Osteoblast (primary cell): ENCODE results near the gene A3GALT2. TPM values are rescaled to one million over a fixed set of nuclear protein-coding genes. Genes with fewer than 3 reads are reported as not detected.

ENCODE experiments used
- DNase-seq: peaks from one replicate; pipeline ENCODE4 v3.0.0; 2011; ENCODE audit warnings: low spot score, mixed read lengths; ENCODE audit not compliant: insufficient read length; ENCODE audit errors: missing footprints
- H2AFZ ChIP-seq: 2 replicates; pipeline ENCODE4 v1.6.0; 2011; ENCODE audit warnings: mild to moderate bottlenecking, low read length
- H3K27ac ChIP-seq: 2 replicates; pipeline ENCODE4 v1.5.1; 2011; ENCODE audit warnings: mild to moderate bottlenecking, low read depth, low read length, moderate library complexity
- H3K27me3 ChIP-seq: 2 replicates; pipeline ENCODE4 v1.6.0; 2012; ENCODE audit warnings: mild to moderate bottlenecking, control low read depth, inconsistent platforms, low read length, moderate library complexity; ENCODE audit not compliant: insufficient read depth
- H3K36me3 ChIP-seq: 2 replicates; pipeline ENCODE4 v1.5.1; 2011; ENCODE audit warnings: mild to moderate bottlenecking, low read length, control low read depth, moderate library complexity; ENCODE audit not compliant: insufficient read depth
- H3K4me1 ChIP-seq: 2 replicates; pipeline ENCODE4 v1.5.1; 2011; ENCODE audit warnings: mild to moderate bottlenecking, low read length, control low read depth, moderate library complexity; ENCODE audit not compliant: insufficient read depth
- H3K4me2 ChIP-seq: 2 replicates; pipeline ENCODE4 v1.6.0; 2011; ENCODE audit warnings: mild to moderate bottlenecking, low read length; ENCODE audit not compliant: insufficient read depth
- H3K4me3 ChIP-seq: fragments of 200-600 bp; sonication (generic); 3 replicates; pipeline ENCODE4 v1.5.1; 2012; ENCODE audit warnings: mild to moderate bottlenecking, low read length, inconsistent platforms; ENCODE audit not compliant: insufficient read depth
- H3K79me2 ChIP-seq: 2 replicates; pipeline ENCODE4 v1.6.0; 2012; ENCODE audit warnings: mild to moderate bottlenecking, low read length, control low read depth, inconsistent platforms; ENCODE audit not compliant: insufficient read depth
- H3K9me3 ChIP-seq: 2 replicates; pipeline ENCODE4 v1.5.1; 2011; ENCODE audit warnings: low read depth, low read length, control low read depth
- H4K20me1 ChIP-seq: 2 replicates; pipeline ENCODE4 v1.6.0; 2012; ENCODE audit warnings: mild to moderate bottlenecking, low read length, control low read depth; ENCODE audit not compliant: insufficient read depth
- CTCF ChIP-seq: IDR thresholded peaks from 2 replicates; pipeline ENCODE4 v1.5.1; 2011; ENCODE audit warnings: mild to moderate bottlenecking, low read depth, low read length, moderate library complexity; ENCODE audit errors: extremely low read depth
- total RNA-seq: library from RNA; depleted of rRNA; stranded (reverse); fragments of >200 nt; gene quantifications from 2 replicates; pipeline ENCODE4 v1.2.3, GENCODE V29; 2012

The A3GALT2 gene
- total RNA-seq, 1 donor = not detected

GRCh38 chr1:33357099-33357498, 36.2 kb upstream of the A3GALT2 start:
- Histone ChIP-seq H3K9me3 (no peaks in the 10 kb centered on the region), H3K4me2 (no peak overlapping the region), H3K27me3 (no peaks in the 10 kb centered on the region), H4K20me1 (no peaks in the 10 kb centered on the region), H3K79me2 (no peaks in the 10 kb centered on the region), H3K27ac (no peak overlapping the region), H2AFZ (no peak overlapping the region), H3K4me1 (no peaks in the 10 kb centered on the region), H3K4me3 (no peak overlapping the region), H3K36me3 (peaks cover 57% of the 10 kb centered on the region)
- DNase-seq = no peak
- TF ChIP-seq CTCF = no peak

GRCh38 chr1:33354707-33355316, 33.9 kb upstream of the A3GALT2 start:
- no peak for TF ChIP-seq CTCF
- no peak for DNase-seq
- peaks cover 42% of the 10 kb centered on the region for H3K36me3 ChIP-seq
- H2AFZ ChIP-seq = no peak overlapping the region
- no peak overlapping the region for H3K4me3 ChIP-seq
- H3K27ac ChIP-seq = no peak overlapping the region
- H3K27me3 ChIP-seq = no peaks in the 10 kb centered on the region
- H3K9me3 ChIP-seq = no peaks in the 10 kb centered on the region
- H4K20me1 ChIP-seq = no peaks in the 10 kb centered on the region
- H3K79me2 ChIP-seq = no peaks in the 10 kb centered on the region
- H3K4me1 ChIP-seq = peaks cover 7% of the 10 kb centered on the region
- no peak overlapping the region for H3K4me2 ChIP-seq

GRCh38 chr1:33353531-33353930, 32.6 kb upstream of the A3GALT2 start:
- no peak overlapping the region for H2AFZ ChIP-seq
- DNase-seq = no peak
- H4K20me1 ChIP-seq = peaks cover 3% of the 10 kb centered on the region
- H3K4me3 ChIP-seq = no peak overlapping the region
- TF ChIP-seq CTCF = no peak
- no peaks in the 10 kb centered on the region for H3K9me3 ChIP-seq
- H3K4me1 ChIP-seq = peaks cover 7% of the 10 kb centered on the region
- H3K27me3 ChIP-seq = no peaks in the 10 kb centered on the region
- H3K79me2 ChIP-seq = peaks cover 9% of the 10 kb centered on the region
- no peak overlapping the region for H3K4me2 ChIP-seq
- no peak overlapping the region for H3K27ac ChIP-seq
- H3K36me3 ChIP-seq = peaks cover 29% of the 10 kb centered on the region

- Histone ChIP-seq H3K4me2 (no peak overlapping the region), H3K4me3 (no peak overlapping the region), H3K27ac (no peak overlapping the region), H3K27me3 (no peaks in the 10 kb centered on the region), H3K36me3 (peaks cover 22% of the 10 kb centered on the region), H2AFZ (no peak overlapping the region), H3K79me2 (peaks cover 32% of the 10 kb centered on the region), H3K4me1 (peaks cover 25% of the 10 kb centered on the region), H4K20me1 (peaks cover 7% of the 10 kb centered on the region), H3K9me3 (no peaks in the 10 kb centered on the region)
- no peak for TF ChIP-seq CTCF
- DNase-seq = no peak
Measured at GRCh38 chr1:33351281-33351660, 30.4 kb upstream of the A3GALT2 start.
